GM19035 (cell line): ENCODE data around the gene METTL26.

Experiments used
- ATAC-seq: cut with Tn5 transposase; IDR thresholded peaks from one replicate; pipeline ENCODE4 v1.9.1; 2021; ENCODE audit not compliant: unreplicated experiment

The METTL26 gene

GRCh38 chr16:627454-628239 lies 8.5 kb downstream of the METTL26 start:
- ATAC-seq, result no peak

GRCh38 chr16:626787-627453 lies 9.2 kb downstream of the METTL26 start:
- ATAC-seq, result no peak

GRCh38 chr16:625977-626765 lies 9.9 kb downstream of the METTL26 start:
- no peak for ATAC-seq

- ATAC-seq, result no peak
Observed at GRCh38 chr16:625117-625976, 10.8 kb downstream of the METTL26 start.

- ATAC-seq, result no peak
Observed at GRCh38 chr16:624526-625070, 11.5 kb downstream of the METTL26 start.

GRCh38 chr16:622920-623280 lies 13.2 kb downstream of the METTL26 start:
- ATAC-seq, result no peak

- ATAC-seq, result no peak
Observed at GRCh38 chr16:621526-622105, 14.5 kb downstream of the METTL26 start.

- ATAC-seq, result no peak
Observed at GRCh38 chr16:620700-621525, 15.2 kb downstream of the METTL26 start.

- ATAC-seq, result no peak
Observed at GRCh38 chr16:619476-620100, 16.5 kb downstream of the METTL26 start.

GRCh38 chr16:617855-618254 lies 18.2 kb downstream of the METTL26 start:
- no peak for ATAC-seq

- ATAC-seq, result no peak
Observed at GRCh38 chr16:616733-617586, 19.1 kb downstream of the METTL26 start.

GRCh38 chr16:615122-615521 lies 21.0 kb downstream of the METTL26 start:
- ATAC-seq, result no peak

GRCh38 chr16:610513-611381 lies 25.4 kb downstream of the METTL26 start:
- ATAC-seq, result no peak

GRCh38 chr16:609984-610383 lies 26.1 kb downstream of the METTL26 start:
- ATAC-seq, result no peak

- no peak for ATAC-seq
Observed at GRCh38 chr16:609316-609715, 26.8 kb downstream of the METTL26 start.

- ATAC-seq, result no peak
Observed at GRCh38 chr16:608019-608418, 28.1 kb downstream of the METTL26 start.

- ATAC-seq, result no peak
Observed at GRCh38 chr16:606656-607307, 29.3 kb downstream of the METTL26 start.
